IPS DF 6.9 (cell line): Measurements from ENCODE around the gene MCUB.
"Not testable (repeated sequence)": the region's sequence is repeated elsewhere in the genome, so short reads cannot be mapped to it uniquely, and the experiment has no call there.

Experiments
- DNase-seq: peaks from one replicate; pipeline ENCODE4 v3.0.0-alpha.2; 2013; ENCODE audit warnings: low read depth, low spot score
- H3K27ac ChIP-seq: one replicate; pipeline ENCODE4 v1.5.1; 2013; ENCODE audit warnings: low read length, control low read depth
- H3K27me3 ChIP-seq: 2 replicates; pipeline ENCODE4 v1.6.1; 2013; ENCODE audit warnings: mild to moderate bottlenecking, low read length; ENCODE audit not compliant: control insufficient read depth, insufficient read depth
- H3K36me3 ChIP-seq: 2 replicates; pipeline ENCODE4 v1.6.1; 2013; ENCODE audit warnings: low read length; ENCODE audit not compliant: control insufficient read depth, insufficient read depth
- H3K4me1 ChIP-seq: 2 replicates; pipeline ENCODE4 v1.6.1; 2013; ENCODE audit warnings: low read length; ENCODE audit not compliant: control insufficient read depth, insufficient read depth
- H3K4me3 ChIP-seq: 2 replicates; pipeline ENCODE4 v1.5.1; 2013; ENCODE audit warnings: mild to moderate bottlenecking, low read length
- H3K9me3 ChIP-seq: 2 replicates; pipeline ENCODE4 v1.6.1; 2013; ENCODE audit warnings: low read length, inconsistent platforms; ENCODE audit not compliant: control insufficient read depth, insufficient read depth
- WGBS: extraction: QIAGEN DNeasy Blood & Tissue Kit; methylation state at CpG from one replicate; pipeline ENCODE4 v1.1.7; 2013; ENCODE audit warnings: mixed read lengths, missing lambda C conversion rate; ENCODE audit not compliant: insufficient read length, insufficient coverage; 5-methylcytosine and 5-hydroxymethylcytosine counted together

Gene MCUB

DNA sequence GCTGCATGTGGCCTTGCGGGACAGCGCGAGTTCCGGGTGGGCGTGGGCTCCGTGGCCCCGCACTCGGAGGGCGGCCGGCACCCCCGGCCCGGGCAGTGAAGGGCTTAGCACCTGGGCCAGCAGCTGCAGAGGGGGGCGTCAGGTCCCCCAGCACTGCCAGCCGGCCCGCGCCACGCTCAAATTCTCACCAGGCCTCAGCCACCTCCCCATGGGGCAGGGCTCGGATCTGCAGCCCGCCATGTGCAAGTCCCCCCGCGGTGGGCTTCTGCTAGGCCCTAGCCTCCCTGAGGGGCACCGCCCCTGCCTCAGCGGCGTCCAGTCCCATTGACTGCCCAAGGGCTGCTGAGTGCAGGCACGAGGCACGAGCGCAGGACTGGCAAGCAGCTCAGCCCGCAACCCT is 2.6 kb upstream of the MCUB start:
- WGBS, result no CpG with 5 or more reads among the region's 28 CpGs

GRCh38 chr4:109558095-109558494 is 2.0 kb upstream of the MCUB start:
- not testable (repeated sequence) for H3K27ac ChIP-seq, H3K27me3 ChIP-seq, H3K4me1 ChIP-seq, DNase-seq, H3K4me3 ChIP-seq, H3K9me3 ChIP-seq, H3K36me3 ChIP-seq
- WGBS, result no CpG with 5 or more reads among the region's 6 CpGs

More for the DNA sequence above, 2.6 kb upstream of the MCUB start:
- no peak overlapping the region for H3K27ac ChIP-seq
- H3K4me3 ChIP-seq, result no peak overlapping the region
- no peaks in the 10 kb centered on the region for H3K9me3 ChIP-seq
- no peaks in the 10 kb centered on the region; the same call in 1 of the 2 replicates for H3K36me3 ChIP-seq
- H3K4me1 ChIP-seq, result no peaks in the 10 kb centered on the region; the same call in 1 of the 2 replicates
- no peak for DNase-seq
- H3K27me3 ChIP-seq, result no peaks in the 10 kb centered on the region

DNA sequence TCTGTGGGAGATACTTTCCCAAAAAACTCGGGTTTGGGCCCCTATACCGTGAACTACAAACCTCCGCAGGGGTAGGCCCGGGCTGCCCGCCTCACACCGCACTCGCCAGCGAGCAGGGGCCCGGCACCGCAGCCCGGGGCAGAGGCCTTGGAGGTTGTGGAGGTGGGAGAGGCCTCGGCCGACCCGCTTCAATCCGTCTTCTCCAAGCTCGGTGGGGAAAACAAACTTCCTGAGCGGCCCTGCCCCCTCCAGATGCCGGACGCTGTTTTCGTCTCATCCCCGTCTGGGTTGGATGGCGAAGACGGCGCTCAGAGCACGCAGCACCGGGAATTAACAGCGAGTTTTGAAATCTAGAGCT is 442 bp upstream of the MCUB start:
- Histone ChIP-seq H3K4me3 (peak overlapping the region; percentile 78; the same call in 1 of the 2 replicates), H3K27ac (no peak overlapping the region), H3K9me3 (no peaks in the 10 kb centered on the region), H3K27me3 (no peaks in the 10 kb centered on the region), H3K36me3 (no peaks in the 10 kb centered on the region; the same call in 1 of the 2 replicates), H3K4me1 (no peaks in the 10 kb centered on the region; the same call in 1 of the 2 replicates)
- DNase-seq, result no peak
- WGBS, result no CpG with 5 or more reads among the region's 27 CpGs

- Histone ChIP-seq H3K4me3 (peak overlapping the region; percentile 78), H3K27me3 (no peaks in the 10 kb centered on the region), H3K4me1 (no peaks in the 10 kb centered on the region; the same call in 1 of the 2 replicates), H3K9me3 (no peaks in the 10 kb centered on the region), H3K27ac (no peak overlapping the region), H3K36me3 (no peaks in the 10 kb centered on the region; the same call in 1 of the 2 replicates)
- DNase-seq, result no peak
- no CpG with 5 or more reads among the region's 29 CpGs for WGBS
Observed at GRCh38 chr4:109560687-109561461, 828 bp downstream of the MCUB start.

DNA sequence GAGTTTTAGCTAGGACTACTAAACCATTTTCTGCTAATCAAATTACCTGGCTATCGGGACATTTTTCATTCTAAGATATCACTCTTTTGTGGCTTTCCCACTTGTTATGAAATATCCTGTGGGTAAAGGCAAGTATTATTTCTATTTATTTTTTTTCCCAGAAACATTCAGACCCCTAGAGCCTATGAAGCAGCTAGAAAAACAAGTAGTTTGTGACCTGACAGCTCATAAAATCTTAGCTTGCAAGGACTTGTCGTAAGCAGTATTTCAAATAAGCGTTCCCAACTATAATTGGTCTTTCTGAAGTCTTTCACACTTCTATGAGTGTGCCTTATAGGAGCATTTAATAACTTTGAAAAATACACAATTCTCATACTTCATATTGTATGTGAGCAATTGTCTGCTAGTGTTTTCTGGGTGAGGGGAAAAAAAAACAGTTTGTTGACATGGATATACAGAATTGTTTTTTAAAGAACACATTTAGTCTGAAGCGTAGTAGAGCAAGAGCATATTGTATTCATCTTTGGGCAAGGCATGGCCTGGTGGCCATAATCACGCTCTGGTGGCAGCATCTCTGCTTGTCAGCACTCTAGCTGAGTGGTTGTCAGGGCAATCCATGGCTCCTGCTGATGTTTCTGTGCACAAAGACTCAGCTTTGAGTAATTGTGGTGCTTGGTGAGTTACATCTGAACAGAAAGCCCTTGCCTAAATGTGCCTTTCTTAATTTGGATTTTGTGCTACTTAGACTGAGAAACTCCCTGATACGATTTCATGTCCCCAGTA is 2.6 kb downstream of the MCUB start:
- Histone ChIP-seq H3K4me3 (no peak overlapping the region), H3K27me3 (no peaks in the 10 kb centered on the region), H3K9me3 (no peaks in the 10 kb centered on the region), H3K4me1 (no peaks in the 10 kb centered on the region; the same call in 1 of the 2 replicates), H3K36me3 (no peaks in the 10 kb centered on the region; the same call in 1 of the 2 replicates), H3K27ac (no peak overlapping the region)
- DNase-seq, result no peak
- no CpG with 5 or more reads among the region's 6 CpGs for WGBS

DNA sequence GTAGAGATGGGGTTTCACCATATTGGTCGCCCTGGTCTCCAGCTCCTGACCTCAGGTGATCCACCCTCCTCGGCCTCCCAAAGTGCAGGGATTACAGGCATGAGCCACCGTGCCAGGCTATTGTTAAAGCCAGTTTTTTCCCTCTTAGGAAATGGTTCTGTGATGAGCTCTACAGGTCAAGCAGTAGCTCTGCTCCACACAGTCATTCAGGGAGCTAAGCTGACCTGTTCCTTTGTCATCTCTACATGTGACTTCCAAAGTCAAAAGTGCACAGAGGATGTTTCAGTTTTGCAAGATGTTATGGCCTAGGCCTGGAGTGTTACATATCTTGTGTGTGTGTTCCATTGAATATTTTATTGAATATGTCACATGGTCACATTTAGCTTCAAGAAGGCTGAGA is 11.4 kb downstream of the MCUB start:
- Histone ChIP-seq H3K4me3 (no peak overlapping the region), H3K36me3 (no peaks in the 10 kb centered on the region), H3K27me3 (no peaks in the 10 kb centered on the region), H3K9me3 (no peaks in the 10 kb centered on the region), H3K27ac (no peak overlapping the region), H3K4me1 (no peaks in the 10 kb centered on the region)
- WGBS, result no CpG with 5 or more reads among the region's 3 CpGs
- DNase-seq, result no peak

DNA sequence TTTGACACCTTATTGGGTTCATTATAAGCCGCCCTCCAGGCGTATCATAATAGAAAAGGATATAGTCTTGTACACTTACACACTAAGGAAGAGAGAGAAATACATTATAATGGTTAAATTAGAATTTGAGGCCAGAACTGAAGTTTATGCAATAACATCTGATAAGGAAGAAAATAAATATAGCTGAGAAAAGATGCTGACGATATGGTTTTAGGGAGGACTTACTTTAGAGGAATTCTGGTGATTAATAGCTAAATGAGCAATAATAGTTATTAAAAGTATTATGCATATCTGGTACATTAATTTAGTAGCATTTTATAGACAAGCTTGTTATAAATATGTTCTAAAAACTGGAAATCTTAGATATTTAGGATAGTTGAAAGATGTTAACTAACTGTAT is 12.1 kb downstream of the MCUB start:
- Histone ChIP-seq H3K4me1 (no peaks in the 10 kb centered on the region), H3K9me3 (no peaks in the 10 kb centered on the region), H3K27me3 (no peaks in the 10 kb centered on the region), H3K36me3 (no peaks in the 10 kb centered on the region), H3K4me3 (no peak overlapping the region), H3K27ac (no peak overlapping the region)
- no CpG with 5 or more reads among the region's 3 CpGs for WGBS
- no peak for DNase-seq

DNA sequence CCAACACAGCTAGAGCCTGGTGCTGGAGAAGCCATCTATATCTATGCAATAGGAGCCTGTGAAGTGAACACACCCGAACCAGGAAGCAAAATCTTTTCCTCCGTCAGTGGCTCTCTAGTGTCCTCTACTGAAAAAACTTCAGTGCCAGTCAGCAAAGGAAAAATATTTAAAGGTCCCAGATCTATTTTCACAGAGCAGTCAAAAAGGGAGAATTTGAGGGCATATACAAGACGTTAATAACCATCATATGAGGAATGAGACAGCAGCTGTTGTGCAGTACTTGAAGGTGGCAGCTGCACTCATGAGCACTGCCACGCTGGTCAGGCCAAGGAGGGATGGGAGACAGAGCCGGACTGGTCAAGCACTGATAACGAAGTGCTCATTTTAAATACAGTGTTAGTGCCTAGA is 14.4 kb downstream of the MCUB start:
- no CpG with 5 or more reads among the region's 6 CpGs for WGBS

DNA sequence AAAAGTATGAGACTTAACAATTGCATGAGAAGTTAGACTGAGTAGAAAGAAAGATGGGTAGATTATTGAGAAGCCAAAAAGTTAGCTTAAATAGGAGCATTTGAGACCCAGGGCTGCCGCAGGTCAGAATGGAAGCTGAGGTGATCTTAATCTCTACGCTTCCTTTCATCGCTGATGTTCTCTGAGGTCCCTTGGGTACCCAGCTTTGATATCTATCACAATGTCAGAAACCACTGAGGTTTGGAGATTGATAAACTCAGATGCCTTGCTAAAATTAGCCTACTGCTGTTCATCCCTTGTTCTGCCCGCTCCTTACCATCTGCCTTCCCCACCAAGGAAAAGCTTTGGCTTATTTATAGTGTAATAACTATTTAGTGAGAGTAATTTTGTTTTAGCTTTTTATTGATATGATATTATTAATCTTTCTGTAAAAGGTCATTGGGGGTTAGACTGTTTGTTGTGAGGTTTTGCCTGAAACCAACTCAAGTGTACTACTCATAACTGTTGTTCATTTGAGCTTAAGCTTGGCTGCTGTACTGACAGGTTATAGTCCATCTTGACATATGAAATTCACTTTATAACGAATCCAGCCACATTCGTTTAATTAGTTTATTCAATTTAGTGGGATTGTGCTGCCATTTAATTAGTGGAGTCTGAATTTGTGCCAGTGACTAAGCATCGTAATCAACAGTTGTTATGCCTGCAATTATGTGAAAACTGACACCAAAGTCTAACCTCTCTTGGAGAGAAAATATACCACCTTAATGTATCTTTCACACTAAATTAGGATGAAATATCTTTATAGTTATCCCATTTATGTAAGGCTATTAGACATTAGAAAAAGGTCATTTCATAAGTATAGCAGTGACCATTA is 15.1 kb downstream of the MCUB start:
- Histone ChIP-seq H3K4me3 (no peak overlapping the region), H3K27me3 (no peaks in the 10 kb centered on the region)

More for the DNA sequence above, 14.4 kb downstream of the MCUB start:
- Histone ChIP-seq H3K27ac (no peak overlapping the region), H3K36me3 (no peaks in the 10 kb centered on the region), H3K9me3 (no peaks in the 10 kb centered on the region), H3K4me3 (no peak overlapping the region), H3K4me1 (no peaks in the 10 kb centered on the region), H3K27me3 (no peaks in the 10 kb centered on the region)
- no peak for DNase-seq

GRCh38 chr4:109576462-109576861 is 16.4 kb downstream of the MCUB start:
- Histone ChIP-seq H3K4me3 (no peak overlapping the region), H3K9me3 (no peaks in the 10 kb centered on the region), H3K27ac (no peak overlapping the region), H3K4me1 (no peaks in the 10 kb centered on the region), H3K27me3 (no peaks in the 10 kb centered on the region), H3K36me3 (no peaks in the 10 kb centered on the region)
- no CpG with 5 or more reads among the region's 2 CpGs for WGBS
- no peak for DNase-seq

More for the DNA sequence above, 15.1 kb downstream of the MCUB start:
- H3K27ac ChIP-seq, result no peak overlapping the region
- no peaks in the 10 kb centered on the region for H3K4me1 ChIP-seq
- H3K9me3 ChIP-seq, result no peaks in the 10 kb centered on the region
- H3K36me3 ChIP-seq, result no peaks in the 10 kb centered on the region
- no peak for DNase-seq
- WGBS, result no CpG with 5 or more reads among the region's 7 CpGs
